OCI-LY3 (cell line): ENCODE results near the gene ARMC9.
"Not testable (repeated sequence)": the region's sequence is repeated elsewhere in the genome, so short reads cannot be mapped to it uniquely, and the experiment has no call there.

Source experiments
- H2AFZ ChIP-seq: fragments of 200-600, 300-600 bp; shearing (Covaris generic); 2 replicates; pipeline ENCODE4 v1.6.0; 2014; ENCODE audit warnings: antibody characterized with exemption, low read depth, low read length
- H3K27ac ChIP-seq: fragments of 200-600, 300-600 bp; sonication (generic); 2 replicates; pipeline ENCODE4 v1.5.1; 2014; ENCODE audit warnings: mild to moderate bottlenecking, low read length, moderate library complexity, mixed read lengths
- H3K27me3 ChIP-seq: fragments of 200-600, 300-600 bp; sonication (generic); 2 replicates; pipeline ENCODE4 v1.6.1; 2014; ENCODE audit warnings: low read depth, low read length, mixed read lengths
- H3K36me3 ChIP-seq: fragments of 200-600, 300-600 bp; sonication (generic); replicated peaks from 2 replicates; pipeline ENCODE3; 2014; ENCODE audit warnings: low read depth, low read length, mixed read lengths
- H3K4me1 ChIP-seq: fragments of 300-600, 200-600 bp; sonication (generic); 2 replicates; pipeline ENCODE4 v1.6.1; 2014; ENCODE audit warnings: low read length, mixed read lengths
- H3K4me2 ChIP-seq: fragments of 200-600, 300-600 bp; sonication (generic); 2 replicates; pipeline ENCODE4 v1.6.1; 2014; ENCODE audit warnings: low read length, mixed read lengths
- H3K4me3 ChIP-seq: fragments of 300-600, 200-600 bp; sonication (generic); 2 replicates; pipeline ENCODE4 v1.5.1; 2014; ENCODE audit warnings: antibody characterized with exemption, mild to moderate bottlenecking, low read length, moderate library complexity
- H3K79me2 ChIP-seq: fragments of 300-600, 200-600 bp; shearing (Covaris generic); 2 replicates; pipeline ENCODE4 v1.6.1; 2014; ENCODE audit warnings: mild to moderate bottlenecking, low read length, mixed read lengths
- H3K9ac ChIP-seq: fragments of 300-600, 200-600 bp; shearing (Covaris generic); 2 replicates; pipeline ENCODE4 v1.6.0; 2014; ENCODE audit warnings: mild to moderate bottlenecking, low read length, moderate library complexity
- H3K9me3 ChIP-seq: fragments of 200-600, 300-600 bp; shearing (Covaris generic); 2 replicates; pipeline ENCODE4 v1.6.1; 2014; ENCODE audit warnings: low read length, mixed read lengths; ENCODE audit not compliant: insufficient read depth
- H4K20me1 ChIP-seq: fragments of 200-600, 300-600 bp; sonication (generic); 2 replicates; pipeline ENCODE4 v1.6.1; 2016; ENCODE audit warnings: low read length, mixed read lengths; ENCODE audit not compliant: insufficient read depth
- EZH2phosphoT487 ChIP-seq: fragments of 200-600 bp; shearing (Covaris generic); IDR thresholded peaks from 2 replicates; pipeline ENCODE4 v1.6.1; 2018; ENCODE audit warnings: antibody characterized with exemption, mixed run types, low read depth
- TF ChIP-seq, protein P1 (sequence below): fragments of 200-600, 300-600 bp; sonication (generic); IDR thresholded peaks from 2 replicates; pipeline ENCODE4 v1.5.1; 2014; ENCODE audit warnings: antibody characterized with exemption, low read length, low read depth

Gene ARMC9

DNA sequence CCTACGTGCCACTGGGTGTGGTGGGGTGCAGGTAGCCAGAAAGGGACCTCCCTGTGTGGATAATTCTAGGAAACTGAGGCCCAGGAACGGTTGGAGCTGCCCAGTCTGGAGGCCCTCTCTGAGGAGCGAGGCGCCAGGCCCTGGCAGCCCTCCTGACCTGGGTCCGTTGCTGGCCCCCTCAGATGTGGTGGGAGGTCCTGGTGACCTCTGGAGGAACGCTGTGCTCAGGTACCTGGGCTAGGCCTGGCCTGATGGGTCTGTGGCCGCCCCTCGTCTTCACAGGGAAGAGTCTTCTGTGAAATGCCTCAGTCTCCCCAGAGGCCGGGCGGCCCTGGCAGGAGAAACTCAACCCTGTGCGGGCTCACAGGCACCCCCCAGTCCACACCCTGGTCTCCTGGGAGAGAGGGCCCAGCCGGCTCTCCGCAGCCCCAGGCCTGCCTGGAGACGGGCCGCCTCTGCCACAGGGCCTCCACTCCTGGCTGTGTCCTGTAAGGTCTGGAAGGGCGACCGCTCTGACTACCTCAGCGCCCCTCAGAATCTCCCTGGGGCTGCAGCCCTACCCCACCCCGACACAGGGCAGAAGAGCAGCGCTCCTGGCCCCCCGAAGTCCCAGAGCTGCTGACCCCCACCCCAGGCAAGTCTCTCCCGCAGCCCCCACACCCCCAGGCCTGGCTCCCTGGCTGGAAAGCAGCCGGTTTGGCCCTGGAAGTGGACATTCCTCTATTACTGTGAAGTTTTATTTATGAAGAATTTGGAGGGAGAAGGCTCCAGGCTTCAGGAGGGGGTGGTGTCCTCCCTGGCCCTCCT, 200.8 kb downstream of the ARMC9 start:
- Histone ChIP-seq H2AFZ (no peak overlapping the region), H3K4me2 (no peak overlapping the region), H3K4me1 (peaks cover 16% of the 10 kb centered on the region), H3K9me3 (no peaks in the 10 kb centered on the region), H3K79me2 (peaks cover 50% of the 10 kb centered on the region), H3K9ac (no peak overlapping the region), H3K27ac (no peak overlapping the region), H3K27me3 (no peaks in the 10 kb centered on the region), H3K36me3 (peaks cover 17% of the 10 kb centered on the region), H4K20me1 (peaks cover 21% of the 10 kb centered on the region), H3K4me3 (no peak overlapping the region)
- TF ChIP-seq, protein P1, sequence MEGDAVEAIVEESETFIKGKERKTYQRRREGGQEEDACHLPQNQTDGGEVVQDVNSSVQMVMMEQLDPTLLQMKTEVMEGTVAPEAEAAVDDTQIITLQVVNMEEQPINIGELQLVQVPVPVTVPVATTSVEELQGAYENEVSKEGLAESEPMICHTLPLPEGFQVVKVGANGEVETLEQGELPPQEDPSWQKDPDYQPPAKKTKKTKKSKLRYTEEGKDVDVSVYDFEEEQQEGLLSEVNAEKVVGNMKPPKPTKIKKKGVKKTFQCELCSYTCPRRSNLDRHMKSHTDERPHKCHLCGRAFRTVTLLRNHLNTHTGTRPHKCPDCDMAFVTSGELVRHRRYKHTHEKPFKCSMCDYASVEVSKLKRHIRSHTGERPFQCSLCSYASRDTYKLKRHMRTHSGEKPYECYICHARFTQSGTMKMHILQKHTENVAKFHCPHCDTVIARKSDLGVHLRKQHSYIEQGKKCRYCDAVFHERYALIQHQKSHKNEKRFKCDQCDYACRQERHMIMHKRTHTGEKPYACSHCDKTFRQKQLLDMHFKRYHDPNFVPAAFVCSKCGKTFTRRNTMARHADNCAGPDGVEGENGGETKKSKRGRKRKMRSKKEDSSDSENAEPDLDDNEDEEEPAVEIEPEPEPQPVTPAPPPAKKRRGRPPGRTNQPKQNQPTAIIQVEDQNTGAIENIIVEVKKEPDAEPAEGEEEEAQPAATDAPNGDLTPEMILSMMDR: no peak
- no peak for TF ChIP-seq EZH2phosphoT487

GRCh38 chr2:231399853-231400680, 201.6 kb downstream of the ARMC9 start:
- peaks cover 17% of the 10 kb centered on the region for H3K36me3 ChIP-seq
- H3K9me3 ChIP-seq: no peaks in the 10 kb centered on the region
- no peak for TF ChIP-seq EZH2phosphoT487
- TF ChIP-seq, protein P1: no peak
- no peaks in the 10 kb centered on the region for H3K27me3 ChIP-seq
- no peak overlapping the region for H3K27ac ChIP-seq
- H4K20me1 ChIP-seq: peaks cover 21% of the 10 kb centered on the region
- H3K79me2 ChIP-seq: peaks cover 45% of the 10 kb centered on the region
- H3K4me3 ChIP-seq: no peak overlapping the region
- H3K4me2 ChIP-seq: no peak overlapping the region
- peaks cover 13% of the 10 kb centered on the region for H3K4me1 ChIP-seq
- no peak overlapping the region for H3K9ac ChIP-seq
- no peak overlapping the region for H2AFZ ChIP-seq

DNA sequence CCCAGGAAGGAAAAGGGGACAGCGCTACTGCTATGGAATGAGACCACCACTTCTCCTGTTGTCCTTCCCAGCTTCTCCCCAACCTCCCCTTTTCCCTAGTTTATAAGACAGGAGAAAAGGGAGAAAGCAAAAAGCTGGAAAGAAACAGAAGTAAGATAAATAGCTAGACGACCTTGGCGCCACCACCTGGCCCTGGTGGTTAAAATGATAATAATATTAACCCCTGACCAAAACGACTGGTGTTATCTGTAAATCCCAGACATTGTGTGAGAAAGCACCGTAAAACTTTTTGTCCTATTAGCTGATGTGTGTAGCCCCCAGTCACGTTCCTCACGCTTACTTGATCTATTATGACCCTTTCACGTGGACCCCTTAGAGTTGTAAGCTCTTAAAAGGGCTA, 202.2 kb downstream of the ARMC9 start:
- H3K4me2 ChIP-seq, H3K27me3 ChIP-seq, H2AFZ ChIP-seq, H3K9me3 ChIP-seq, H3K9ac ChIP-seq, H3K4me3 ChIP-seq, H3K27ac ChIP-seq: not testable (repeated sequence)
- peaks cover 21% of the 10 kb centered on the region for H4K20me1 ChIP-seq
- peaks cover 15% of the 10 kb centered on the region for H3K4me1 ChIP-seq
- H3K79me2 ChIP-seq: peaks cover 42% of the 10 kb centered on the region
- peaks cover 17% of the 10 kb centered on the region for H3K36me3 ChIP-seq

DNA sequence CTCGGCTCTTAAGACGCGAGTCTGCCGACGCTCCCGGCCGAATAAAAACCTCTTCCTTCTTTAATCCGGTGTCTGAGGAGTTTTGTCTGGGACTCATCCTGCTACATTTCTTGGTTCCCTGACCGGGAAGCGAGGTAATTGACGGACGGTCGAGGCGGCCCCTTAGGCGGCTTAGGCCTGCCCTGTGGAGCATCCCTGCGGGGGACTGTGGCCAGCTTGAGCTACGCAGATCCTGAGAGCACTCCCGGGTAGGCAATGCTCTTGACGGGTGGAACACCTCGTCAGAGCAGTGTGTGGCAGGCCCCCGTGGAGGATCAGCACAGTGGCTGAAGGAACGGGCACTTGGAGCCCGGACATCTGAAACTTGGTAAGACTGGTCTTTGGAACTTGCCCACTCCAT, 202.7 kb downstream of the ARMC9 start:
- H3K27me3 ChIP-seq, H3K27ac ChIP-seq, H3K4me2 ChIP-seq, H2AFZ ChIP-seq, H3K4me3 ChIP-seq, H3K9me3 ChIP-seq, H3K9ac ChIP-seq: not testable (repeated sequence)
- peaks cover 17% of the 10 kb centered on the region for H3K36me3 ChIP-seq
- H4K20me1 ChIP-seq: peaks cover 21% of the 10 kb centered on the region
- H3K79me2 ChIP-seq: peaks cover 38% of the 10 kb centered on the region
- peaks cover 18% of the 10 kb centered on the region for H3K4me1 ChIP-seq

DNA sequence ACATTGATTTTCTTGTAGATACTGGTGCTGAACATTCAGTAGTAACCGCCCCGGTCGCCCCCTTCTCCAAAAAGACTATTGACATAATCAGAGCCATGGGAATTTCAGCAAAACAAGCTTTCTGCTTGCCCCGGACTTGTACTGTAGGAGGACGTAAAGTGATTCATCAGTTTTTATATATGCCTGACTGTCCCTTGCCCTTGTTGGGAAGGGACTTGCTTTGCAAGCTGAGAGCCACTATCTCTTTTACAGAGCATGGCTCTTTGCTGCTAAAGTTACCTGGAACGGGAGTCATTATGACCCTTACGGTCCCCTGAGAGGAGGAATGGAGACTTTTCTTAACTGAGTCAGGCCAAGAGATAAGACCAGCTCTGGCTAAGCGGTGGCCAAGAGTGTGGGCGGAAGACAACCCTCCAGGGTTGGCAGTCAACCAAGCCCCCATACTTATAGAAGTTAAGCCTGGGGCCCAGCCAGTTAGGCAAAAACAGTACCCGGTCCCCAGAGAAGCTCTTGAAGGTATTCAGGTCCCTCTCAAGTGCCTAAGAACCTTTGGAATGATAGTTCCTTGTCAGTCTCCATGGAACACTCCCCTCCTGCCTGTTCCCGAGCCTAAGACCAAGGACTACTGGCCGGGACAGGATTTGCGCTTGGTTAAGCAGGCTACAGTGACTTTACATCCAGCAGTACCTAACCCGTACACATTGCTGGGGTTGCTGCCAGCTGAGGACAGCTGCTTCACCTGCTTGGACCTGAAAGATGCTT, 205.2 kb downstream of the ARMC9 start:
- H3K9me3 ChIP-seq, H3K27me3 ChIP-seq, H3K27ac ChIP-seq, H3K4me2 ChIP-seq, H2AFZ ChIP-seq, H3K9ac ChIP-seq, H3K36me3 ChIP-seq, H3K4me3 ChIP-seq: not testable (repeated sequence)
- Histone ChIP-seq H4K20me1 (peaks cover 11% of the 10 kb centered on the region), H3K79me2 (peaks cover 13% of the 10 kb centered on the region), H3K4me1 (peaks cover 12% of the 10 kb centered on the region)

GRCh38 chr2:231404183-231404578, 205.8 kb downstream of the ARMC9 start:
- not testable (repeated sequence) for H2AFZ ChIP-seq, H3K4me3 ChIP-seq, H3K79me2 ChIP-seq, H3K9ac ChIP-seq, H3K27me3 ChIP-seq, H3K27ac ChIP-seq, H3K36me3 ChIP-seq, H3K9me3 ChIP-seq, H4K20me1 ChIP-seq, H3K4me2 ChIP-seq
- H3K4me1 ChIP-seq: peaks cover 12% of the 10 kb centered on the region
